AG09319 (cell line): ENCODE results near the gene ZNF223.

Source experiments
- DNase-seq: peaks from one replicate; pipeline ENCODE4 v3.0.0-alpha.2; 2010; ENCODE audit warnings: low read depth; ENCODE audit errors: extremely low read depth
- TF ChIP-seq, protein P1 (sequence below): IDR thresholded peaks from 2 replicates; pipeline ENCODE4 v1.5.1; 2011; ENCODE audit warnings: low read depth, mild to moderate bottlenecking, inconsistent platforms, low read length, moderate library complexity

Gene ZNF223

DNA sequence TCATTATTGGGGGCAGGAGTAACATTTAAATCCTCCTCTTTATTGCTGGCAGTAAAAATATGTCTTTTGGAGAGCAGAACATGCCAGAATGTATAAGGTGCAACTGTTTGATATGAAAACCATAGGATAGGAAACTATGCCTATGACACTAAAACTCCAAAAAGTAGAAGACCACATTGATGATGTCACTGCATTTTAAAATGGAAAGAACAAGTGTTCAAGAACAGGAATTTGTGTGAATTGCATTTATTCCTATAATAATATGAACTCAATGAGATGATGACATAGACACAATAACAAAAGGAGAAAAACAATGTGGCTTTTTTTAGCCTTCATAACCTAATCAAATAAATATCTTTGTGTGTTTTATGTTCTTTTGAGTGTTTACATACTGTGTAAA lies 57.6 kb downstream of the ZNF223 start:
- TF ChIP-seq, protein P1, sequence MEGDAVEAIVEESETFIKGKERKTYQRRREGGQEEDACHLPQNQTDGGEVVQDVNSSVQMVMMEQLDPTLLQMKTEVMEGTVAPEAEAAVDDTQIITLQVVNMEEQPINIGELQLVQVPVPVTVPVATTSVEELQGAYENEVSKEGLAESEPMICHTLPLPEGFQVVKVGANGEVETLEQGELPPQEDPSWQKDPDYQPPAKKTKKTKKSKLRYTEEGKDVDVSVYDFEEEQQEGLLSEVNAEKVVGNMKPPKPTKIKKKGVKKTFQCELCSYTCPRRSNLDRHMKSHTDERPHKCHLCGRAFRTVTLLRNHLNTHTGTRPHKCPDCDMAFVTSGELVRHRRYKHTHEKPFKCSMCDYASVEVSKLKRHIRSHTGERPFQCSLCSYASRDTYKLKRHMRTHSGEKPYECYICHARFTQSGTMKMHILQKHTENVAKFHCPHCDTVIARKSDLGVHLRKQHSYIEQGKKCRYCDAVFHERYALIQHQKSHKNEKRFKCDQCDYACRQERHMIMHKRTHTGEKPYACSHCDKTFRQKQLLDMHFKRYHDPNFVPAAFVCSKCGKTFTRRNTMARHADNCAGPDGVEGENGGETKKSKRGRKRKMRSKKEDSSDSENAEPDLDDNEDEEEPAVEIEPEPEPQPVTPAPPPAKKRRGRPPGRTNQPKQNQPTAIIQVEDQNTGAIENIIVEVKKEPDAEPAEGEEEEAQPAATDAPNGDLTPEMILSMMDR: no peak
- DNase-seq: no peak

DNA sequence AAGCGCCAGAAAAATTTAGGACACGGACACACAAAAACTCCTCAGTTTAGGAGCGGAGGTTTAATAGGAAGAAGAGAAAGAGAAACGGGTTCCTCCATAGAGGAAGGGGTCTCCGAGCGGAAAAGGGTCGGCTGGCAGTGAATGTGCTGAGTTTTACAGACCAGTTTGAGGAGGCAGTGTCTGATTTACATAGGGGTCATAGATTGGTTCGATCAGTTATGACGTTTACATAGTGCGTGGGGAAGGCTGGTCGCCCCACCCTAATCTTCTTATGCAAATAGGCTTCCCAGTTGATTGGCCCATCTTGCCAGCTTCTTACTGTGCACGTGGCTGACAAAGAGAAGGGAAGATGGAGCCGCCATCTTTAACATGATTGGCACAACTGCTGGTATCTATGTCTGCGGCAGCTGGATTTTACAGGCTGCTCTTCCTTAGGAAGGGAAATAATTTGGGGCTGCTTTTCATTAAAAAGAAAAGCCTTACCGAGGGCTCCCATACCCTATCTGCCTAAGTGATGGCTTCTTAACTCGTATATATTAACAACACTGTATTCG lies 60.2 kb downstream of the ZNF223 start:
- DNase-seq: peak; percentile 59
- TF ChIP-seq, protein P1: no peak

DNA sequence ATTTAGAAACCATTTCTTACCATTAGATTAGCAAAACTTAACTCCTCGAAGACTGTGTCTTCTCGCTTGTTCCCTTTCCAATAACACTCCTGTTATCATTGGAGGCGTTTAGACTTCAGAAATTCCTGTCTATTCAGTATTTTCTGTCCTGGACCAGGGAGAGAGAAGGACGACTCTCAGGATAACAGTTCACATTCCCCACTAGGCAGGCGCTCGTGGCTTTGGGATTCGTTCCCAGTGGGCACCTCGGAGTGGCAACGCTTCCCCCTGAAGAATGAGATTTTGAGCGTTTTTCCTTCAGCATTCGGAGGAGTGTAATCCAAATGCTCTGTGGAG lies 60.9 kb downstream of the ZNF223 start:
- DNase-seq: no peak
- TF ChIP-seq, protein P1: no peak; the same call in 1 of the 2 replicates

DNA sequence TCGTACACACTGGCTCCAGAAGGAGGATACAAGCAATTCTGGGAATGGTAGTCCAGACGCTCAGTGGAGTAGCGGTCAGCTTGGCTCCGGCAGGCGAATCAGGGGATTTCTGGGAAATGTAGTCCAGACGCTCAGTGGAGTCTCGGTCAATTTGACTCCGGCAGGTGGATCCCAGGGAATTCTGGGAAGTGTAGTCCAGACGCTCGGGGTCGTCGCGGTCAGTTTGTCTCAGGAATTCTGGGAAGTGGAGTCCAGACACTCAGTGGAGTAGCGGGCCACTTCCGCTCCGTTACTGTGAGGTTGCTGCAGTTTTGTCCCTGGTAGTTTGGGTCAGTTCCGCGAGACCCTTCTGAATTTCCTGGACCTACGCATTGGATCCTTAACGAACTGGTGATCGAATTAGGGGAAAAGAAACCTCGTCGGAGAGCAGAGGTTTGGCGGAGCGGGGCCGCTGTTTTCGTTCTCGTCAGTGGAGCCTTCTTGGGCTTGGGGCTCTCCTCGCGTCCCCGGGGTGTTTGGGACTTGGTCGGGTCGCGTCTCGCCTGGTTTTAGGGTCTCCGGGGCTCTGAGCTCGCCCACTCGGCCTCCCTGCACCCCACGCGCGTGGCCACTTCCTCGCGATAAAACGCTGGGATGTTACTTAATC lies 61.4 kb downstream of the ZNF223 start, which contains the start of gene ZNF225:
ZNF225 (plus strand) TSS at position 262 of the 646 bp plus-strand sequence. CDS start 2,429 bp downstream, outside the sequence.
- peak; percentile 94 for DNase-seq
- TF ChIP-seq, protein P1: no peak

DNA sequence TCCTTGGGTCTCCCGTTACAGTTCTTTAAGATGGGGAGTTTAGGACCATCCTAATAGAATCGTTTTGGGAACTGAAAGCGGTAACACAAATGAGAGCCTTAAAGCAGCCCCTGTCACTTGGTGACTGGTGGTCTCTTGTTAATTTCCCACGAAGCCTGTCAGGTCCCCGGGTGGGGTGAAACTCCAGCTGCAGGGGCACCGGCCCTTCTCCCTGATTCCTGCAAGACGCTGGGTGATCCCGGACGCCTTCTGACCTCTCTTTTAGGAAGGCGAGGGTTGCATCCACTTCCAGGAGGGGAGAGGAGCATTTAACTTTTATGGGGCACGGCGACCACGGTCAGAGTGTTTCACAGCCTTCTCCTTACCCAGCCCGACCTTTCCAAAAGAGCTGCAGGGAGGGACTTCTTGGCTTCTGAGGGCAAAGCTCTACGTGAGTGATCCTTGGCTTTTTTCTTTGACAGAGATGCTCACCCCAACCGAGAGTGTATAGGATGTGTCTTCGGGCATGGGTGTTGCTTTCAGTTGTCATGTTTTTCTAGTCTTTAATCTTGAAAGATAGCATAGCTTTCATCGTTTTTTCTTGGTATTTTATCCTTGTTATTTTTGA lies 62.1 kb downstream of the ZNF223 start:
- no peak for DNase-seq
- TF ChIP-seq, protein P1: no peak
